K562 (cell line): Measurements from ENCODE around the gene KCND3. TPM values are rescaled to one million over a fixed set of nuclear protein-coding genes. Genes with fewer than 3 reads are reported as not detected.

Source experiments
- ATAC-seq: fragments of 200-7000 bp; cut with Tn5 transposase; 3 replicates; pipeline ENCODE4 v1.9.1; 2020; ENCODE audit warnings: moderate library complexity
- BruUV-seq: library from RNA; stranded (reverse); fragments of 400-500 nt; replicated peaks from 2 replicates; lab custom pipeline; 2021; lab: Mats Ljungman, UMichigan
- CTCF ChIA-PET: fragments of 300-600 bp; formaldehyde crosslinking; extraction: SDS; loops from one replicate; lab custom pipeline; 2021; ENCODE audit warnings: low intra/inter-chr PET ratio; lab: Yijun Ruan, JAX
- POLR2A ChIA-PET: fragments of 300-600, 350-650 bp; sonication (Branson Sonifier 250); formaldehyde crosslinking; extraction: SDS; loops from one replicate; lab custom pipeline; 2021; ENCODE audit warnings: antibody characterized with exemption, inconsistent platforms; lab: Yijun Ruan, JAX
- DNase-seq, 4 experiments: peaks; one replicate each; pipeline versions ENCODE4 v3.0.0 to v3.0.0-alpha.2; 2011 to 2018; ENCODE audit warnings: low spot score in 3 of 4, mixed read lengths in 3 of 4; ENCODE audit errors: extremely low read depth in 1 of 4
- FAIRE-seq: peaks from 2 replicates; lab custom pipeline; 2011; peaks lifted over from hg19 to GRCh38; lab: Jason Lieb, UNC
- H2AFZ ChIP-seq: 2 replicates; pipeline ENCODE4 v1.6.0; 2011; ENCODE audit warnings: low read depth, low read length, control low read depth, inconsistent platforms
- H3K27ac ChIP-seq: fragments of 200-600 bp; 3 replicates; pipeline ENCODE4 v1.8.0; 2011; ENCODE audit warnings: low read depth, mild to moderate bottlenecking, control low read depth, inconsistent platforms, low read length, moderate library complexity, mixed read lengths; ENCODE audit errors: extremely low read depth
- H3K27me3 ChIP-seq, 2 experiments: fragments of 300-600 bp in 1 of 2; 2 replicates in 1 of 2; 3 replicates in 1 of 2; pipeline versions ENCODE4 v1.6.0 to v1.8.0; 2011; ENCODE audit warnings: inconsistent platforms in 2 of 2, low read length in 2 of 2, mild to moderate bottlenecking in 1 of 2, mixed read lengths in 1 of 2, moderate library complexity in 1 of 2; ENCODE audit not compliant: control insufficient read depth in 2 of 2, insufficient read depth in 2 of 2
- H3K36me3 ChIP-seq: fragments of 300-600 bp; 3 replicates; pipeline ENCODE4 v1.8.0; 2011; ENCODE audit warnings: mild to moderate bottlenecking, low read length, inconsistent platforms; ENCODE audit not compliant: control insufficient read depth, insufficient read depth
- H3K4me1 ChIP-seq, 2 experiments: fragments of 200-600 bp in 1 of 2; replicated peaks in 1 of 2; 2 replicates in 1 of 2; 3 replicates in 1 of 2; pipeline versions ENCODE4 v1.5.1 to v1.8.0; 2011; ENCODE audit warnings: inconsistent platforms in 2 of 2, low read length in 2 of 2, mild to moderate bottlenecking in 1 of 2, mixed read lengths in 1 of 2, moderate library complexity in 1 of 2; ENCODE audit not compliant: control insufficient read depth in 2 of 2, insufficient read depth in 2 of 2
- H3K4me2 ChIP-seq: 2 replicates; pipeline ENCODE4 v1.6.1; 2011; ENCODE audit warnings: low read length, control low read depth, inconsistent platforms, mixed read lengths; ENCODE audit not compliant: insufficient read depth
- H3K4me3 ChIP-seq: fragments of 200-600 bp; sonication (generic), shearing (Covaris generic); 2 replicates; pipeline ENCODE4 v1.5.1; 2016; ENCODE audit warnings: control low read depth, inconsistent platforms
- H3K79me2 ChIP-seq: fragments of 200-600 bp; 3 replicates; pipeline ENCODE4 v1.8.0; 2011; ENCODE audit warnings: low read length, inconsistent platforms; ENCODE audit not compliant: control insufficient read depth, insufficient read depth
- H3K9ac ChIP-seq, 2 experiments: 2 replicates each; pipeline versions ENCODE4 v1.6.0 to v1.6.1; 2011; ENCODE audit warnings: low read depth in 2 of 2, low read length in 2 of 2, control low read depth in 1 of 2, inconsistent platforms in 1 of 2, mild to moderate bottlenecking in 1 of 2, mixed read lengths in 1 of 2; ENCODE audit not compliant: insufficient read depth in 1 of 2
- H3K9me1 ChIP-seq: one replicate; pipeline ENCODE4 v1.6.0; 2011; ENCODE audit warnings: inconsistent platforms, mild to moderate bottlenecking, low read length, moderate library complexity; ENCODE audit not compliant: control insufficient read depth, insufficient read depth
- H3K9me3 ChIP-seq: replicated peaks from 2 replicates; pipeline ENCODE4 v1.5.1; 2011; ENCODE audit warnings: low read depth, low read length, inconsistent platforms; ENCODE audit not compliant: control insufficient read depth, insufficient read depth
- H4K20me1 ChIP-seq: replicated peaks from 2 replicates; pipeline ENCODE4 v1.6.1; 2011; ENCODE audit warnings: low read length, inconsistent platforms, mixed read lengths; ENCODE audit not compliant: control insufficient read depth, insufficient read depth
- CHD1 ChIP-seq: fragments of 200-600 bp; sonication (generic); IDR thresholded peaks from one replicate; pipeline ENCODE4 v1.6.1; 2012; ENCODE audit warnings: mild to moderate bottlenecking, moderate library complexity, low read length, inconsistent platforms
- KAT7 ChIP-seq: sonication (generic); formaldehyde crosslinking; IDR thresholded peaks from 2 replicates; pipeline ENCODE4 v1.8.0; 2022; ENCODE audit warnings: missing genetic modification reagents, mild to moderate bottlenecking, borderline replicate concordance
- TBL1XR1 ChIP-seq, 2 experiments: IDR thresholded peaks; 2 replicates each; pipeline ENCODE4 v1.6.1; 2012; ENCODE audit warnings: improper control_type of control experiment in 2 of 2, low read length in 2 of 2, mild to moderate bottlenecking in 1 of 2
- WGBS: fragments of 100-300 bp; shearing (Covaris generic); methylation state at CpG from one replicate; pipeline ENCODE4 v1.1.6; 2016; ENCODE audit warnings: low coverage, mixed read lengths; ENCODE audit not compliant: insufficient coverage; ENCODE audit errors: missing lambda C conversion rate; 5-methylcytosine and 5-hydroxymethylcytosine counted together
- in situ Hi-C: fragments of 300-500 bp; cut with MboI; formaldehyde crosslinking; loops from 4 replicates; pipeline ENCODE4 v1.15.0; 2018; ENCODE audit warnings: inconsistent platforms, mixed read lengths
- intact Hi-C: fragments of 100-400 bp; cut with micrococcal nuclease; formaldehyde crosslinking; loops from 2 replicates; pipeline ENCODE4 v1.14.2; 2022
- polyA plus RNA-seq, 8 experiments: library from polyadenylated mRNA; depleted of rRNA in 4 of 8; stranded (reverse) in 5 of 8; unstranded in 3 of 8; fragments of >200 nt; fragmentation: Nextera tagmentation in 2 of 8; fragmentation: Illumina TruSeq in 1 of 8; extraction: Ambion mirVana in 2 of 8; extraction: Trizol in 1 of 8; gene quantifications; 2 replicates each; pipeline versions ENCODE4 v1.2.1 to v1.2.3, GENCODE V29; 2011 to 2014; ENCODE audit warnings: inconsistent platforms in 1 of 8, missing spikeins in 1 of 8
- total RNA-seq, 7 experiments: library from RNA; depleted of rRNA in 6 of 7; stranded (reverse); fragments of >200 nt in 6 of 7; fragmentation: Illumina TruSeq in 2 of 7; extraction: Trizol in 2 of 7; gene quantifications; 2 replicates each; pipeline versions ENCODE4 v1.2.1 to v1.2.3, GENCODE V29; 2011 to 2021; ENCODE audit warnings: low replicate concordance in 1 of 7
- TF ChIP-seq, protein P1 (sequence below): fragments of 450-650 bp; IDR thresholded peaks from 2 replicates; pipeline ENCODE4 v1.6.1; 2014; ENCODE audit warnings: low read depth, mild to moderate bottlenecking, moderate library complexity, borderline replicate concordance
- TF ChIP-seq, protein P2 (sequence below): fragments of 200-600 bp; sonication (generic); IDR thresholded peaks from one replicate; pipeline ENCODE4 v1.6.1; 2012; ENCODE audit warnings: mild to moderate bottlenecking, low read depth, low read length, inconsistent platforms

KCND3 gene
- total and polyA plus RNA-seq, 9 of the 15 experiments (the other 6 are each of a cell fraction or from before 2014, with no cell fraction given), result not detected

DNA sequence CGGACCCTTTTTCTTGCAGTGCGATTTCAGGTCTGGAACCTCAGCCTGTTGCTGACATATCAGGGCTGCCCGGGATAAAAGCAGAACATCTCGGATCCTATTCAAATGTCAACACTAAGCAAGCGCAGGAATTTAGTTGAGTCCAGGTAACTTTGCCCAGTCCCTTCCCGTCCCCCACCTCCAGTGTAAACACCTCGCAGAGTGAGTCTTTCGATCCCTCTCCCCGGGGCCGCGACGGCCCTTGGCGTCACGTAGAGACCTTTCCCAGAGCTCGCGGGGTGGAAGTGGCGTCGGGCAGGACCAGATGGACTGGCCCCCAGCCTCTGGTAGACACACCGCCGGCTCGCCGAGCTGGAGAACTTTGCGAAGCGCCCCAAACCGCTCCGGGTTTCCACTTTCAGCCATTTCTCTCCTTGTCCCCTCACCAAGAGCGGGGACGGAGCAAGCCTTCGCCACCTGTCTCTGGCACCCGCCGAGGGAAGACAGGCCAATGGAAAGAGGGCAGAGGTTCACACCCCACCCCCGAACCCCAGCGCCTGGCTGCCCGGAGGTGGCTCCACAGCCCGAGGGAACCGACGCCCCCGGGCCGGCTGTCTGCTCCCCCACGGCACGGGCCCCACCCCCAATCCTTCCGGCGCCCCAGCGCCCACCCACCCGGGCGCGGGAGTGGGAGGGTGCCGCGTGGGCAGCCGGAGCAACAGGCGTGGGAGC is 570 bp downstream of the KCND3 start:
- Histone ChIP-seq H3K4me2 (no peak overlapping the region), H4K20me1 (no peaks in the 10 kb centered on the region; the same call in none of the 2 replicates), H3K27ac (no peak overlapping the region), H3K4me1 (peaks cover 0 to 16% of the 10 kb centered on the region in 2 experiments; a peak in 1 of 5 replicates), H3K27me3 (peaks cover 30 to 54% of the 10 kb centered on the region in 2 experiments), H3K4me3 (no peak overlapping the region), H3K9me1 (no peaks in the 10 kb centered on the region), H3K36me3 (no peaks in the 10 kb centered on the region), H3K79me2 (no peaks in the 10 kb centered on the region), H2AFZ (no peak overlapping the region)
- intact Hi-C loops, result no loop called here
- 26% methylated on average over 32 of the region's 51 CpGs for whole genome bisulfite sequencing
- BruUV-seq, result no TSS peak
- in situ Hi-C loops, result no loop called here
- CTCF ChIA-PET, result no interaction called here
- FAIRE-seq, result no peak
- DNase-seq, result no peak
- TF ChIP-seq, protein P1, sequence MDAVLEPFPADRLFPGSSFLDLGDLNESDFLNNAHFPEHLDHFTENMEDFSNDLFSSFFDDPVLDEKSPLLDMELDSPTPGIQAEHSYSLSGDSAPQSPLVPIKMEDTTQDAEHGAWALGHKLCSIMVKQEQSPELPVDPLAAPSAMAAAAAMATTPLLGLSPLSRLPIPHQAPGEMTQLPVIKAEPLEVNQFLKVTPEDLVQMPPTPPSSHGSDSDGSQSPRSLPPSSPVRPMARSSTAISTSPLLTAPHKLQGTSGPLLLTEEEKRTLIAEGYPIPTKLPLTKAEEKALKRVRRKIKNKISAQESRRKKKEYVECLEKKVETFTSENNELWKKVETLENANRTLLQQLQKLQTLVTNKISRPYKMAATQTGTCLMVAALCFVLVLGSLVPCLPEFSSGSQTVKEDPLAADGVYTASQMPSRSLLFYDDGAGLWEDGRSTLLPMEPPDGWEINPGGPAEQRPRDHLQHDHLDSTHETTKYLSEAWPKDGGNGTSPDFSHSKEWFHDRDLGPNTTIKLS, result no peak
- no peak for TF ChIP-seq TBL1XR1 (IDR thresholded peaks at IDR 0.05; ENCODE audit: low read length in 2 of 2)
- TF ChIP-seq KAT7 (CRISPR knock-in tag), result no peak
- TF ChIP-seq CHD1, result no peak
- TF ChIP-seq, protein P2, sequence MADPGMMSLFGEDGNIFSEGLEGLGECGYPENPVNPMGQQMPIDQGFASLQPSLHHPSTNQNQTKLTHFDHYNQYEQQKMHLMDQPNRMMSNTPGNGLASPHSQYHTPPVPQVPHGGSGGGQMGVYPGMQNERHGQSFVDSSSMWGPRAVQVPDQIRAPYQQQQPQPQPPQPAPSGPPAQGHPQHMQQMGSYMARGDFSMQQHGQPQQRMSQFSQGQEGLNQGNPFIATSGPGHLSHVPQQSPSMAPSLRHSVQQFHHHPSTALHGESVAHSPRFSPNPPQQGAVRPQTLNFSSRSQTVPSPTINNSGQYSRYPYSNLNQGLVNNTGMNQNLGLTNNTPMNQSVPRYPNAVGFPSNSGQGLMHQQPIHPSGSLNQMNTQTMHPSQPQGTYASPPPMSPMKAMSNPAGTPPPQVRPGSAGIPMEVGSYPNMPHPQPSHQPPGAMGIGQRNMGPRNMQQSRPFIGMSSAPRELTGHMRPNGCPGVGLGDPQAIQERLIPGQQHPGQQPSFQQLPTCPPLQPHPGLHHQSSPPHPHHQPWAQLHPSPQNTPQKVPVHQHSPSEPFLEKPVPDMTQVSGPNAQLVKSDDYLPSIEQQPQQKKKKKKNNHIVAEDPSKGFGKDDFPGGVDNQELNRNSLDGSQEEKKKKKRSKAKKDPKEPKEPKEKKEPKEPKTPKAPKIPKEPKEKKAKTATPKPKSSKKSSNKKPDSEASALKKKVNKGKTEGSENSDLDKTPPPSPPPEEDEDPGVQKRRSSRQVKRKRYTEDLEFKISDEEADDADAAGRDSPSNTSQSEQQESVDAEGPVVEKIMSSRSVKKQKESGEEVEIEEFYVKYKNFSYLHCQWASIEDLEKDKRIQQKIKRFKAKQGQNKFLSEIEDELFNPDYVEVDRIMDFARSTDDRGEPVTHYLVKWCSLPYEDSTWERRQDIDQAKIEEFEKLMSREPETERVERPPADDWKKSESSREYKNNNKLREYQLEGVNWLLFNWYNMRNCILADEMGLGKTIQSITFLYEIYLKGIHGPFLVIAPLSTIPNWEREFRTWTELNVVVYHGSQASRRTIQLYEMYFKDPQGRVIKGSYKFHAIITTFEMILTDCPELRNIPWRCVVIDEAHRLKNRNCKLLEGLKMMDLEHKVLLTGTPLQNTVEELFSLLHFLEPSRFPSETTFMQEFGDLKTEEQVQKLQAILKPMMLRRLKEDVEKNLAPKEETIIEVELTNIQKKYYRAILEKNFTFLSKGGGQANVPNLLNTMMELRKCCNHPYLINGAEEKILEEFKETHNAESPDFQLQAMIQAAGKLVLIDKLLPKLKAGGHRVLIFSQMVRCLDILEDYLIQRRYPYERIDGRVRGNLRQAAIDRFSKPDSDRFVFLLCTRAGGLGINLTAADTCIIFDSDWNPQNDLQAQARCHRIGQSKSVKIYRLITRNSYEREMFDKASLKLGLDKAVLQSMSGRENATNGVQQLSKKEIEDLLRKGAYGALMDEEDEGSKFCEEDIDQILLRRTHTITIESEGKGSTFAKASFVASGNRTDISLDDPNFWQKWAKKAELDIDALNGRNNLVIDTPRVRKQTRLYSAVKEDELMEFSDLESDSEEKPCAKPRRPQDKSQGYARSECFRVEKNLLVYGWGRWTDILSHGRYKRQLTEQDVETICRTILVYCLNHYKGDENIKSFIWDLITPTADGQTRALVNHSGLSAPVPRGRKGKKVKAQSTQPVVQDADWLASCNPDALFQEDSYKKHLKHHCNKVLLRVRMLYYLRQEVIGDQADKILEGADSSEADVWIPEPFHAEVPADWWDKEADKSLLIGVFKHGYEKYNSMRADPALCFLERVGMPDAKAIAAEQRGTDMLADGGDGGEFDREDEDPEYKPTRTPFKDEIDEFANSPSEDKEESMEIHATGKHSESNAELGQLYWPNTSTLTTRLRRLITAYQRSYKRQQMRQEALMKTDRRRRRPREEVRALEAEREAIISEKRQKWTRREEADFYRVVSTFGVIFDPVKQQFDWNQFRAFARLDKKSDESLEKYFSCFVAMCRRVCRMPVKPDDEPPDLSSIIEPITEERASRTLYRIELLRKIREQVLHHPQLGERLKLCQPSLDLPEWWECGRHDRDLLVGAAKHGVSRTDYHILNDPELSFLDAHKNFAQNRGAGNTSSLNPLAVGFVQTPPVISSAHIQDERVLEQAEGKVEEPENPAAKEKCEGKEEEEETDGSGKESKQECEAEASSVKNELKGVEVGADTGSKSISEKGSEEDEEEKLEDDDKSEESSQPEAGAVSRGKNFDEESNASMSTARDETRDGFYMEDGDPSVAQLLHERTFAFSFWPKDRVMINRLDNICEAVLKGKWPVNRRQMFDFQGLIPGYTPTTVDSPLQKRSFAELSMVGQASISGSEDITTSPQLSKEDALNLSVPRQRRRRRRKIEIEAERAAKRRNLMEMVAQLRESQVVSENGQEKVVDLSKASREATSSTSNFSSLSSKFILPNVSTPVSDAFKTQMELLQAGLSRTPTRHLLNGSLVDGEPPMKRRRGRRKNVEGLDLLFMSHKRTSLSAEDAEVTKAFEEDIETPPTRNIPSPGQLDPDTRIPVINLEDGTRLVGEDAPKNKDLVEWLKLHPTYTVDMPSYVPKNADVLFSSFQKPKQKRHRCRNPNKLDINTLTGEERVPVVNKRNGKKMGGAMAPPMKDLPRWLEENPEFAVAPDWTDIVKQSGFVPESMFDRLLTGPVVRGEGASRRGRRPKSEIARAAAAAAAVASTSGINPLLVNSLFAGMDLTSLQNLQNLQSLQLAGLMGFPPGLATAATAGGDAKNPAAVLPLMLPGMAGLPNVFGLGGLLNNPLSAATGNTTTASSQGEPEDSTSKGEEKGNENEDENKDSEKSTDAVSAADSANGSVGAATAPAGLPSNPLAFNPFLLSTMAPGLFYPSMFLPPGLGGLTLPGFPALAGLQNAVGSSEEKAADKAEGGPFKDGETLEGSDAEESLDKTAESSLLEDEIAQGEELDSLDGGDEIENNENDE, result no peak
- TF ChIP-seq, all 486 proteins: peak for 0
- POLR2A ChIA-PET, result no interaction called here
- Histone ChIP-seq H3K9me3 (no peaks in the 10 kb centered on the region), H3K9ac (no peak overlapping the region)
- no peak for ATAC-seq
